OCI-LY7 (cell line): ENCODE measurements around the gene PPIB. TPM values are rescaled to one million over a fixed set of nuclear protein-coding genes. Genes with fewer than 3 reads are reported as not detected.

Source experiments
- BruUV-seq: library from RNA; stranded (reverse); fragments of 400-500 nt; replicated peaks from 2 replicates; lab custom pipeline; 2021; lab: Mats Ljungman, UMichigan
- CTCF ChIA-PET: fragments of 300-600 bp; sonication (Branson Sonifier 250); formaldehyde crosslinking; loops from one replicate; lab custom pipeline; 2022; ENCODE audit warnings: antibody characterized with exemption; ENCODE audit not compliant: unreplicated experiment; lab: Charles Lee
- POLR2A ChIA-PET: fragments of 300-600 bp; sonication (Branson Sonifier 250); formaldehyde crosslinking; loops from one replicate; lab custom pipeline; 2022; ENCODE audit warnings: antibody characterized with exemption; lab: Charles Lee
- DNase-seq: peaks from one replicate; pipeline ENCODE4 v3.0.0-alpha.2; 2015; ENCODE audit warnings: low spot score
- H2AFZ ChIP-seq: fragments of 200-600 bp; sonication (generic), shearing (Covaris generic); 2 replicates; pipeline ENCODE4 v1.6.1; 2014; ENCODE audit warnings: mild to moderate bottlenecking, antibody characterized with exemption, low read length, moderate library complexity
- H3K27ac ChIP-seq: fragments of 200-600 bp; sonication (generic); 2 replicates; pipeline ENCODE4 v1.5.1; 2014; ENCODE audit warnings: mixed run types, low read depth, mild to moderate bottlenecking, moderate library complexity, low read length, inconsistent platforms; ENCODE audit not compliant: poor library complexity, severe bottlenecking
- H3K36me3 ChIP-seq: fragments of 200-600 bp; sonication (generic); 2 replicates; pipeline ENCODE4 v1.6.1; 2014; ENCODE audit warnings: mild to moderate bottlenecking, antibody characterized with exemption, low read length, moderate library complexity, mixed read lengths; ENCODE audit not compliant: insufficient read depth
- H3K4me1 ChIP-seq: fragments of 200-600 bp; sonication (generic); 2 replicates; pipeline ENCODE4 v1.5.1; 2014; ENCODE audit warnings: mild to moderate bottlenecking, low read length; ENCODE audit not compliant: insufficient read depth, poor library complexity, severe bottlenecking
- H3K4me2 ChIP-seq: fragments of 200-600 bp; sonication (generic); 2 replicates; pipeline ENCODE4 v1.6.1; 2014; ENCODE audit warnings: mild to moderate bottlenecking, low read length
- H3K4me3 ChIP-seq: fragments of 200-600 bp; sonication (generic); 2 replicates; pipeline ENCODE4 v1.5.1; 2014; ENCODE audit warnings: mild to moderate bottlenecking, low read depth, low read length; ENCODE audit not compliant: poor library complexity, severe bottlenecking
- H3K79me2 ChIP-seq: fragments of 200-600 bp; sonication (generic); 2 replicates; pipeline ENCODE4 v1.6.1; 2016; ENCODE audit warnings: low read depth, mild to moderate bottlenecking, low read length, moderate library complexity, mixed read lengths; ENCODE audit not compliant: insufficient read depth
- H3K9me2 ChIP-seq: fragments of 200-600 bp; sonication (generic); 2 replicates; pipeline ENCODE4 v1.6.1; 2016; ENCODE audit warnings: mild to moderate bottlenecking, low read length, mixed read lengths; ENCODE audit not compliant: insufficient read depth
- H3K9me3 ChIP-seq: fragments of 200-600 bp; sonication (generic); 2 replicates; pipeline ENCODE4 v1.6.1; 2014; ENCODE audit warnings: mild to moderate bottlenecking, mixed run types, low read length, mixed read lengths
- H4K20me1 ChIP-seq: fragments of 200-600 bp; sonication (generic); 2 replicates; pipeline ENCODE4 v1.6.1; 2014; ENCODE audit warnings: mild to moderate bottlenecking, antibody characterized with exemption, low read length, moderate library complexity, mixed read lengths; ENCODE audit not compliant: insufficient read depth
- CTCF ChIP-seq: fragments of 200-600 bp; sonication (generic); conservative IDR thresholded peaks from 2 replicates; pipeline ENCODE4 v1.5.1; 2014; ENCODE audit warnings: mild to moderate bottlenecking, antibody characterized with exemption, low read length, moderate library complexity, mixed read lengths
- EZH2phosphoT487 ChIP-seq: fragments of 200-600 bp; sonication (generic); IDR thresholded peaks from 2 replicates; pipeline ENCODE4 v1.6.1; 2018; ENCODE audit warnings: low read depth, borderline replicate concordance, mild to moderate bottlenecking, mixed run types, antibody characterized with exemption, low read length, moderate library complexity, mixed read lengths
- intact Hi-C: fragments of 100-400 bp; cut with micrococcal nuclease; formaldehyde crosslinking; loops from one replicate; pipeline ENCODE4 v1.10.0; 2022; ENCODE audit not compliant: unreplicated experiment
- total RNA-seq, 2 experiments: library from RNA; depleted of rRNA in 1 of 2; stranded (reverse); fragments of >200 nt in 1 of 2; shearing (Covaris generic) in 1 of 2; gene quantifications; 2 replicates each; pipeline ENCODE4 v1.2.3, GENCODE V29; 2014 to 2022

PPIB gene
- total RNA-seq, 2 experiments from 2014 or later = 243 to 307 TPM

- H3K4me2 ChIP-seq = peak overlapping the region; percentile 95
- BruUV-seq = TSS peak; percentile 22
- POLR2A ChIA-PET = interaction anchor here (0.6 to 2.7 kb wide), 12 partner anchors 10 to 744 kb away, joined by 3 to 10 read pairs (median 4); partner anchors contain the start of genes CIAO2A, PPIB and SNX1
- H3K27ac ChIP-seq = peak overlapping the region; percentile 93
- TF ChIP-seq CTCF = no peak
- no peak for TF ChIP-seq EZH2phosphoT487
- H3K4me1 ChIP-seq = peaks cover 40% of the 10 kb centered on the region
- H4K20me1 ChIP-seq = 0 out of 2 replicates have a peak, but pooled peaks cover 8% of the 10 kb centered on the region
- peaks cover 50% of the 10 kb centered on the region for H3K36me3 ChIP-seq
- no peaks in the 10 kb centered on the region for H3K9me3 ChIP-seq
- intact Hi-C loops = loop anchor here (1.0 to 5.0 kb wide), 4 partner anchors 58 to 540 kb away; partner anchors contain the start of gene HERC1
- peak; percentile 70 for DNase-seq
- peaks cover 32% of the 10 kb centered on the region; the same call in 1 of the 2 replicates for H3K79me2 ChIP-seq
- no peak overlapping the region for H2AFZ ChIP-seq
- peak overlapping the region; percentile 90 for H3K4me3 ChIP-seq
- H3K9me2 ChIP-seq = no peaks in the 10 kb centered on the region
- CTCF ChIA-PET = interaction anchor here (0.6 to 1.0 kb wide), 5 partner anchors 8 to 78 kb away, joined by 3 to 4 read pairs (median 3); partner anchors contain the start of gene SNX1
Observed at GRCh38 chr15:64152507-64153387, 10.1 kb downstream of the PPIB start.

GRCh38 chr15:64151727-64152506 is 10.9 kb downstream of the PPIB start, which contains the start of gene SNX22:
Gene SNX22, plus strand, starts transcription at chr15:64151731. Its CDS starts 45 bp downstream, at chr15:64151776.
- Histone ChIP-seq H3K4me2 (peak within 1 kb of the TSS; percentile 95), H3K27ac (peak within 1 kb of the TSS; percentile 93), H4K20me1 (0 out of 2 replicates have a peak, but pooled peaks cover 4% of the 10 kb centered on the region), H3K79me2 (peaks cover 32% of the 10 kb centered on the region; the same call in 1 of the 2 replicates), H2AFZ (peak within 1 kb of the TSS; percentile 51), H3K36me3 (peaks cover 41% of the 10 kb centered on the region), H3K9me2 (no peaks in the 10 kb centered on the region), H3K9me3 (no peaks in the 10 kb centered on the region), H3K4me3 (peak within 1 kb of the TSS; percentile 90), H3K4me1 (peaks cover 35% of the 10 kb centered on the region)
- ChIA-PET CTCF (interaction anchor here (0.6 to 0.8 kb wide), 2 partner anchors 13 to 59 kb away, joined by 3 to 4 read pairs; no protein-coding TSS in a partner anchor), POLR2A (interaction anchor here (0.6 to 2.7 kb wide), 5 partner anchors 11 to 1582 kb away, joined by 3 to 10 read pairs (median 3); partner anchors contain the start of genes CIAO2A, PPIB and SNX1)
- TF ChIP-seq EZH2phosphoT487 (no peak), CTCF (no peak)
- intact Hi-C loops = loop anchor here (2.0 to 5.0 kb wide), 3 partner anchors 320 to 540 kb away; partner anchors contain the start of gene HERC1
- no TSS peak for BruUV-seq
- DNase-seq = peak; percentile 61
